Measurements from ENCODE around the gene MANBA. TPM values are rescaled to one million over a fixed set of nuclear protein-coding genes. Genes with fewer than 3 reads are reported as not detected.
A peak's percentile ranks its signal among the peaks of the same experiment; 100 is the strongest.

Gene MANBA
- total RNA-seq, 2 experiments from 2014 or later = 13.6 to 14.5 TPM

- DNase-seq = no peak
- H3K36me3 Mint-ChIP-seq (ENCODE audit: low read depth) = peaks cover 88% of the 10 kb centered on the region
- H3K27me3 Mint-ChIP-seq = no peaks in the 10 kb centered on the region
- ChIA-PET CTCF (interaction anchor here (0.9 to 1.6 kb wide), 5 partner anchors 13 to 58 kb away, joined by 3 to 8 read pairs (median 4); no protein-coding TSS in a partner anchor), POLR2A (interaction anchor here (1.2 to 8.4 kb wide), 9 partner anchors 10 to 85 kb away, joined by 3 to 73 read pairs (median 7); partner anchors contain the start of gene NFKB1)
- peak overlapping the region; percentile 14 for H3K4me3 Mint-ChIP-seq
- peak overlapping the region; percentile 81 for H3K27ac Mint-ChIP-seq
- peaks cover 84% of the 10 kb centered on the region for H3K4me1 Mint-ChIP-seq
- H3K9me3 Mint-ChIP-seq = no peaks in the 10 kb centered on the region
Observed at GRCh38 chr4:102586002-102586643, 174.6 kb downstream of the MANBA start.

GRCh38 chr4:102585329-102585728, 175.4 kb downstream of the MANBA start:
- ChIA-PET CTCF (interaction anchor here (1.1 to 1.3 kb wide), 3 partner anchors 10 to 57 kb away, joined by 3 to 5 read pairs (median 4); no protein-coding TSS in a partner anchor), POLR2A (interaction anchor here (1.2 to 8.4 kb wide), 7 partner anchors 10 to 243 kb away, joined by 3 to 73 read pairs (median 5); partner anchors contain the start of genes NFKB1 and UBE2D3)
- no peaks in the 10 kb centered on the region for H3K27me3 Mint-ChIP-seq
- no peak for DNase-seq
- H3K36me3 Mint-ChIP-seq (ENCODE audit: low read depth) = peaks cover 84% of the 10 kb centered on the region
- no peaks in the 10 kb centered on the region for H3K9me3 Mint-ChIP-seq
- peak overlapping the region; percentile 81 for H3K27ac Mint-ChIP-seq
- peaks cover 81% of the 10 kb centered on the region for H3K4me1 Mint-ChIP-seq
- H3K4me3 Mint-ChIP-seq = no peak overlapping the region

- ChIA-PET CTCF (interaction anchor here (1.0 to 1.3 kb wide), 2 partner anchors 28 to 153 kb away, joined by 4 to 5 read pairs; no protein-coding TSS in a partner anchor), POLR2A (interaction anchor here (1.4 to 8.4 kb wide), 4 partner anchors 15 to 244 kb away, joined by 3 to 73 read pairs (median 21); partner anchors contain the start of genes NFKB1 and UBE2D3)
- Mint-ChIP-seq H3K27ac (peak overlapping the region; percentile 15), H3K36me3 (ENCODE audit: low read depth) (peaks cover 82% of the 10 kb centered on the region), H3K4me3 (no peak overlapping the region), H3K27me3 (no peaks in the 10 kb centered on the region), H3K9me3 (no peaks in the 10 kb centered on the region), H3K4me1 (peaks cover 80% of the 10 kb centered on the region)
- no peak for DNase-seq
Observed at GRCh38 chr4:102584091-102584490, 176.7 kb downstream of the MANBA start.

Other genes starting within 250 kb of the MANBA start
- 100 to 1,000 TPM; 378 to 380 TPM for gene UBE2D3, start 66.6 kb upstream of the MANBA start, total RNA-seq
- 10 to 100 TPM; 37.9 to 39.8 TPM for gene CISD2, start 108.0 kb upstream of the MANBA start, total RNA-seq